Activated CD8-positive, alpha-beta T cell treated with anti-CD3 and anti-CD28 coated beads for 36 hours (primary cell): Measurements from ENCODE around the gene ACAA1. TPM values are rescaled to one million over a fixed set of nuclear protein-coding genes. Genes with fewer than 3 reads are reported as not detected.

ENCODE experiments used
- ATAC-seq: fragments of 200-7000 bp; cut with Tn5 transposase; one replicate; pipeline ENCODE4 v1.10.0; 2021; ENCODE audit warnings: mild to moderate bottlenecking, moderate library complexity
- CTCF ChIA-PET: fragments of 350-600 bp; sonication (Branson Sonifier 250); formaldehyde crosslinking; loops from one replicate; lab custom pipeline; 2021; ENCODE audit warnings: antibody characterized with exemption; lab: Charles Lee
- POLR2A ChIA-PET: fragments of 350-600 bp; sonication (Branson Sonifier 250); formaldehyde crosslinking; loops from one replicate; lab custom pipeline; 2021; ENCODE audit warnings: antibody characterized with exemption; lab: Charles Lee
- DNase-seq: peaks from one replicate; pipeline ENCODE4 v3.0.0-alpha.2; 2020
- H3K27ac Mint-ChIP-seq: one replicate; pipeline ENCODE4 v1.8.0; 2021; ENCODE audit warnings: mild to moderate bottlenecking, mixed read lengths
- H3K27me3 Mint-ChIP-seq: one replicate; pipeline ENCODE4 v1.8.0; 2021; ENCODE audit warnings: mixed read lengths
- H3K36me3 Mint-ChIP-seq: one replicate; pipeline ENCODE4 v1.8.0; 2021; ENCODE audit warnings: low read depth, mixed read lengths
- H3K4me1 Mint-ChIP-seq: one replicate; pipeline ENCODE4 v1.8.0; 2021; ENCODE audit warnings: low read depth, mixed read lengths
- H3K4me3 Mint-ChIP-seq: one replicate; pipeline ENCODE4 v1.8.0; 2021; ENCODE audit warnings: mild to moderate bottlenecking, moderate library complexity, mixed read lengths
- H3K9me3 Mint-ChIP-seq: one replicate; pipeline ENCODE4 v1.8.0; 2021; ENCODE audit warnings: mixed read lengths
- intact Hi-C: fragments of 100-400 bp; cut with micrococcal nuclease; formaldehyde crosslinking; loops from one replicate; pipeline ENCODE4 v1.10.0; 2022
- total RNA-seq, 2 experiments: library from RNA; stranded (reverse); gene quantifications; one replicate each; pipeline ENCODE4 v1.2.3, GENCODE V29; 2021
- TF ChIP-seq, protein P1 (sequence below): fragments of 200-600 bp; IDR thresholded peaks from one replicate; pipeline ENCODE4 v1.8.0; 2022; ENCODE audit warnings: antibody characterized with exemption, mild to moderate bottlenecking

Gene ACAA1
- total RNA-seq, 2 experiments from 2014 or later = 70.1 to 72.0 TPM

DNA sequence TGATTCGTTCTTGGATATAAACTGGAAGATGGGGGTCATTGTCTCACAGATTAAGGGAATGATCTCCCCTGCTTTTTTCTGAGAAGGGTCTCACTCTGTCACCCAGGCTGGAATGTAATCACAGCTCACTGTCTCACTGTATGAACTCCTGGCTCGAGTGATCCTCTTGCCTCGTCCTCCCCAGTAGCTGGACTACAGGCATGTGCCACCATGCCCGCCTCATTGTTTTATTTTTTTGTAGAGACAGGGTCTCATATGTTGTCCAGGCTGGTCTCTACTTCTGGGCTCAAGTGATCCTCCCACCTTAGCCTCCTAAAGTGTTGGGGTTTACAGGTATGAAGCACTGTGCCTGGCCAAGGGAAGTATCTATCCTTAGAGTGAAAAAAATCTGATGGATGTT, 33.8 kb upstream of the ACAA1 start:
- no peaks in the 10 kb centered on the region for H3K27me3 Mint-ChIP-seq
- intact Hi-C loops = no loop called here
- no peaks in the 10 kb centered on the region for H3K9me3 Mint-ChIP-seq
- H3K4me1 Mint-ChIP-seq = peaks cover 77% of the 10 kb centered on the region
- DNase-seq (no peak), ATAC-seq (no peak)
- H3K36me3 Mint-ChIP-seq = peaks cover 27% of the 10 kb centered on the region
- TF ChIP-seq, protein P1, sequence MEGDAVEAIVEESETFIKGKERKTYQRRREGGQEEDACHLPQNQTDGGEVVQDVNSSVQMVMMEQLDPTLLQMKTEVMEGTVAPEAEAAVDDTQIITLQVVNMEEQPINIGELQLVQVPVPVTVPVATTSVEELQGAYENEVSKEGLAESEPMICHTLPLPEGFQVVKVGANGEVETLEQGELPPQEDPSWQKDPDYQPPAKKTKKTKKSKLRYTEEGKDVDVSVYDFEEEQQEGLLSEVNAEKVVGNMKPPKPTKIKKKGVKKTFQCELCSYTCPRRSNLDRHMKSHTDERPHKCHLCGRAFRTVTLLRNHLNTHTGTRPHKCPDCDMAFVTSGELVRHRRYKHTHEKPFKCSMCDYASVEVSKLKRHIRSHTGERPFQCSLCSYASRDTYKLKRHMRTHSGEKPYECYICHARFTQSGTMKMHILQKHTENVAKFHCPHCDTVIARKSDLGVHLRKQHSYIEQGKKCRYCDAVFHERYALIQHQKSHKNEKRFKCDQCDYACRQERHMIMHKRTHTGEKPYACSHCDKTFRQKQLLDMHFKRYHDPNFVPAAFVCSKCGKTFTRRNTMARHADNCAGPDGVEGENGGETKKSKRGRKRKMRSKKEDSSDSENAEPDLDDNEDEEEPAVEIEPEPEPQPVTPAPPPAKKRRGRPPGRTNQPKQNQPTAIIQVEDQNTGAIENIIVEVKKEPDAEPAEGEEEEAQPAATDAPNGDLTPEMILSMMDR = no peak
- ChIA-PET CTCF (interaction anchor here (0.9 to 1.5 kb wide), 5 partner anchors 11 to 51 kb away, joined by 3 to 4 read pairs (median 3); partner anchors contain the start of gene ACAA1), POLR2A (interaction anchor here (1.7 to 2.4 kb wide), 2 partner anchors 28 to 34 kb away, joined by 7 to 8 read pairs; partner anchors contain the start of gene ACAA1)
- no peak overlapping the region for H3K4me3 Mint-ChIP-seq
- no peak overlapping the region for H3K27ac Mint-ChIP-seq

DNA sequence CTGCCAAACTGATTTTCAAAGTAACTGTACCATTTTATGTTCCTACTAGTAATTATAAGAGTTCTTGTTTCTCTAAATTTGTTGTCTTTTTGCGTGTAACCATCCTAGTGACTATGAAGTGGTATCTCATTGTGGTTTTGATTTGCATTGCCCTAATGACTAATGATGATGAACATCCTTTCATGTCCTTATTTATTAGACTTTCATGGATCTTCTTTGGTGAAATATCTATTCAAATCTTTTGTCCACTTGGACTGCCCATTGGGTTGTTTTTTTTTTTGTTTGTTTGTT, 32.0 kb upstream of the ACAA1 start:
- Mint-ChIP-seq H3K27me3 (no peaks in the 10 kb centered on the region), H3K36me3 (peaks cover 32% of the 10 kb centered on the region), H3K9me3 (no peaks in the 10 kb centered on the region), H3K4me3 (no peak overlapping the region), H3K4me1 (peaks cover 71% of the 10 kb centered on the region), H3K27ac (peak overlapping the region; percentile 70)
- ATAC-seq (no peak), DNase-seq (no peak)
- ChIA-PET POLR2A (interaction anchor here (0.8 kb wide), 1 partner anchor 11 kb away, joined by 3 read pairs; no protein-coding TSS in a partner anchor), CTCF (no interaction called here)
- TF ChIP-seq, protein P1 = no peak
- intact Hi-C loops = no loop called here

DNA sequence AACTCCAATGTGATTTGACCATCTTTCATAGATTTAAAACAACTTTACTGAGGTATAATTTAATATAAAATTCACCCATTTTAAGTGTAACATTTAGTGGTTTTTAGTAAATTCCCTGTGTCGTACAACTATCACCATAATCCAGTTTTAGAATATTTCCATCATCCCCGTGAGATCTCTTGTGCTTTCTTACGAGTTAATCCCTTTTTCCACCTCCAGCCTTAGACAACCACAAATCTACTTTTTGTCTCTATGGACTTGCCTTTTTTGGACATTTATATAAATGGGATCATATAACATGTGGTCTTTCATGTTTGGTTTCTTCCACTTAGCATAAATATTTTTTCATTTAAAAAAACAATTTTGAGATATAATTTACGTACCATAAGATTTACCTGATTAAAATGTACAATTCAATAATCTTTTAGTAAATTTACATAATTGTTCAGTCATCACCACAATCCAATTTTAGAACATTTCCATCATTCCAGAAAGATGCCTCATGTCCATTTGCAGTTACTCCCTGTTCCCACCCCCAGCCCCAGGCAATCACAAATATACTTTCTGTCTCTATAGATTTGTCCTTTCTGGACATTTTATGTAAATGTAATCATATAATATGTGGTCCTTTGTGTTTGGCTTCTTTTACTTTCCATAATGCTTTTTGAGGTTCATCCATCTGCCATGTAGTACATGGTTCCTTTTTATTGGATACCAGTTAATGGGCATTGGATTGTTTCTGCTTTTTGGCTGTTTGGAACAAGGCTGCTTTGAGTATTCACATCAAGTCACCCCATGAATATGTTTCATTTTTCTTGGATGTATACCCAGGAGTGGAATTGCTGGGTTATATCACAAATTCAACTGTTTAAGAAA, 31.5 kb upstream of the ACAA1 start:
- CTCF ChIA-PET = no interaction called here
- Mint-ChIP-seq H3K9me3 (no peaks in the 10 kb centered on the region), H3K27ac (peak overlapping the region; percentile 70), H3K4me3 (no peak overlapping the region), H3K36me3 (peaks cover 32% of the 10 kb centered on the region), H3K4me1 (peaks cover 70% of the 10 kb centered on the region), H3K27me3 (no peaks in the 10 kb centered on the region)
- no peak for DNase-seq
- intact Hi-C loops = no loop called here
- TF ChIP-seq, protein P1 = no peak
- POLR2A ChIA-PET = interaction anchor here (6.0 kb wide), 1 partner anchor 30 kb away, joined by 67 read pairs; the partner anchor contains the start of genes ACAA1 and MYD88
- ATAC-seq = no peak

DNA sequence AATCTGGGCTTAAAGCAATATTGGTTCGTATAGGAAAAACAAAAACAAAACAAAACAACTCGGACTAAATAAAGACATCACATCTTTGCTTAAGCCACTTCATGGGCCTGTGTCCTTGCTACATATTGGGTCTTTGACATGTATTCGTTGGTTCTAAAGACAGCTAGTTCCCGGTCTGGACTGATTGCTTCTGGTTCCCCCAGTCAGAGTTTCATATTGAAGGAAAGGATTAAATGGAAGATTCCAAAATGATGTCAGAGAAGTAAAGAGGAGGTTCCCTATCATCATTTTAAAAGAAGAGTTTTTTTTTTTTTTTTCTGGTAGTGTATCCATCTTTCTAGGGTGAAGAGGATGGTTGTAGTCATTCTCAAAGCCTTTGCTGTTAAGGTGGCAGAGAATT, 30.7 kb upstream of the ACAA1 start:
- DNase-seq (no peak), ATAC-seq (no peak)
- peak overlapping the region; percentile 93 for H3K4me3 Mint-ChIP-seq
- peaks cover 65% of the 10 kb centered on the region for H3K4me1 Mint-ChIP-seq
- H3K9me3 Mint-ChIP-seq = no peaks in the 10 kb centered on the region
- TF ChIP-seq, protein P1 = no peak
- intact Hi-C loops = no loop called here
- H3K27me3 Mint-ChIP-seq = no peaks in the 10 kb centered on the region
- CTCF ChIA-PET = no interaction called here
- POLR2A ChIA-PET = interaction anchor here (0.9 to 6.0 kb wide), 2 partner anchors 29 to 37 kb away, joined by 3 to 67 read pairs; partner anchors contain the start of genes ACAA1 and MYD88
- H3K27ac Mint-ChIP-seq = peak overlapping the region; percentile 35
- H3K36me3 Mint-ChIP-seq = peaks cover 32% of the 10 kb centered on the region
